ENCODE results near the gene MARK2. TPM values are rescaled to one million over a fixed set of nuclear protein-coding genes. Genes with fewer than 3 reads are reported as not detected.

MARK2 gene
- total RNA-seq, 3 donors from 2014 or later = 12.6 to 34.0 (median 22.3) TPM

- intact Hi-C loops (cut with DNase I; ENCODE audit: low total_unique reads) = no loop called here
- H3K27me3 ChIP-seq = no peaks in the 10 kb centered on the region
- H3K27ac ChIP-seq = peak within 1 kb of the TSS; percentile 71 to 87
- TF ChIP-seq, protein P1, sequence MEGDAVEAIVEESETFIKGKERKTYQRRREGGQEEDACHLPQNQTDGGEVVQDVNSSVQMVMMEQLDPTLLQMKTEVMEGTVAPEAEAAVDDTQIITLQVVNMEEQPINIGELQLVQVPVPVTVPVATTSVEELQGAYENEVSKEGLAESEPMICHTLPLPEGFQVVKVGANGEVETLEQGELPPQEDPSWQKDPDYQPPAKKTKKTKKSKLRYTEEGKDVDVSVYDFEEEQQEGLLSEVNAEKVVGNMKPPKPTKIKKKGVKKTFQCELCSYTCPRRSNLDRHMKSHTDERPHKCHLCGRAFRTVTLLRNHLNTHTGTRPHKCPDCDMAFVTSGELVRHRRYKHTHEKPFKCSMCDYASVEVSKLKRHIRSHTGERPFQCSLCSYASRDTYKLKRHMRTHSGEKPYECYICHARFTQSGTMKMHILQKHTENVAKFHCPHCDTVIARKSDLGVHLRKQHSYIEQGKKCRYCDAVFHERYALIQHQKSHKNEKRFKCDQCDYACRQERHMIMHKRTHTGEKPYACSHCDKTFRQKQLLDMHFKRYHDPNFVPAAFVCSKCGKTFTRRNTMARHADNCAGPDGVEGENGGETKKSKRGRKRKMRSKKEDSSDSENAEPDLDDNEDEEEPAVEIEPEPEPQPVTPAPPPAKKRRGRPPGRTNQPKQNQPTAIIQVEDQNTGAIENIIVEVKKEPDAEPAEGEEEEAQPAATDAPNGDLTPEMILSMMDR (IDR thresholded peaks at IDR 0.05) = no peak
- TF ChIP-seq POLR2AphosphoS5 (IDR thresholded peaks at IDR 0.05) = no peak
- no peak for TF ChIP-seq POLR2A (IDR thresholded peaks at IDR 0.05)
- H3K4me1 ChIP-seq = peaks cover 0 to 6% of the 10 kb centered on the region in 2 donors
- DNase-seq (ENCODE audit: low spot score in 2 of 2) = peak; percentile 58 to 60
- no peaks in the 10 kb centered on the region for H3K36me3 ChIP-seq
- peak within 1 kb of the TSS; percentile 61 to 98 (median 89) for H3K4me3 ChIP-seq
- no peaks in the 10 kb centered on the region for H3K9me3 ChIP-seq
These were observed 25.8 kb upstream of the MARK2 start, which contains the start of gene SPINDOC for GRCh38 chr11:63813035-63813562. SPINDOC (plus strand) TSS chr11:63813456; CDS start chr11:63813687, 231 bp downstream.

- no peak for TF ChIP-seq POLR2AphosphoS5 (IDR thresholded peaks at IDR 0.05)
- no peak for TF ChIP-seq POLR2A (IDR thresholded peaks at IDR 0.05)
- TF ChIP-seq, protein P1 (IDR thresholded peaks at IDR 0.05) = no peak
- intact Hi-C loops (cut with DNase I; ENCODE audit: low total_unique reads) = no loop called here
- peaks cover 0 to 6% of the 10 kb centered on the region in 2 donors for H3K4me1 ChIP-seq
- DNase-seq (ENCODE audit: low spot score in 2 of 2) = no peak
- H3K4me3 ChIP-seq = peak overlapping the region; percentile 61 to 98 (median 89)
- H3K36me3 ChIP-seq = no peaks in the 10 kb centered on the region
- no peaks in the 10 kb centered on the region for H3K27me3 ChIP-seq
- H3K9me3 ChIP-seq = no peaks in the 10 kb centered on the region
- H3K27ac ChIP-seq = peak overlapping the region; percentile 71 to 87
These were observed 25.1 kb upstream of the MARK2 start for GRCh38 chr11:63813563-63814382.

DNA sequence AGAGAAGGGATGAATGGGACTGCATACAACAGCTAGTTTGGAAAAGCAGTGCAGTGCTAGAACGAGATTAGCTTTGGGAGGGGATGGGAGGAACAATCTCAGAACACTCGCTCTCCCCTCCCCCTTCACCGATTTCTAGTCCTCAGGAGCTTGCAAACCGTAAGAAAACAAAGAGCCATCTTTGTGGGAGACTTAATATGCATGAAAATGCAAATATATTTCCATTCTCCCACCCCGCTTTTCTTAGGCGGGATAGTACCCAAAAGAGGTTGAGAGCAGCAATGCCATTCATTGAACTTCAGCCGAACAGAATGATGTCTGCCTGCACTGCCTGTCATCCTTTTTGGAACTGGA lies 24.6 kb upstream of the MARK2 start:
- Histone ChIP-seq H3K9me3 (no peaks in the 10 kb centered on the region), H3K4me1 (peaks cover 0 to 6% of the 10 kb centered on the region in 2 donors), H3K27me3 (no peaks in the 10 kb centered on the region), H3K4me3 (peak overlapping the region; percentile 61 to 98 (median 89)), H3K36me3 (no peaks in the 10 kb centered on the region), H3K27ac (peak overlapping the region; percentile 71 to 87)
- DNase-seq (ENCODE audit: low spot score in 2 of 2) = no peak
- TF ChIP-seq, protein P1 (IDR thresholded peaks at IDR 0.05) = no peak
- TF ChIP-seq POLR2AphosphoS5 (IDR thresholded peaks at IDR 0.05) (no peak), POLR2A (IDR thresholded peaks at IDR 0.05) (no peak)
- intact Hi-C loops (cut with DNase I; ENCODE audit: low total_unique reads) = no loop called here

DNA sequence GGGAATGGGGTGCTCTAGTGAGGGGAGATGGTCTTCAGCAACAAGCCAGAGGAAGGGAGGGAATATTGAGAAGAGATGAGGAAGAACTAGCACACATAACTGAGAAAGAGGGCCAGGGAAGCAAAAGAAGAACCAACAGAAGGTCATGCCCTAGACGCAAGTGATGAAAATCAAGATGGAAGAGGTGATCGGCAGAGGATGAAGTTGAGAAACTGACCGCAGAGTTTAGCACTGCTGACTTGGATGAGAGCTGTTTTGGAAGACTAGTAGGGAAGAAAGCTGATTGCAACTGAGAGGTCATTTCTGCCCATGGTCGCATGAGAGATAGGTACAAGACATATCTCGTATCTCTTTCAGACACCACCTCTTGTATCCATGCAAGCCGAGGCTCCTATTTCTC lies 22.7 kb upstream of the MARK2 start:
- H3K4me3 ChIP-seq = no peak overlapping the region
- no peak for TF ChIP-seq POLR2AphosphoS5 (IDR thresholded peaks at IDR 0.05)
- TF ChIP-seq, protein P1 (IDR thresholded peaks at IDR 0.05) = no peak
- no peak for TF ChIP-seq POLR2A (IDR thresholded peaks at IDR 0.05)
- H3K27me3 ChIP-seq = no peaks in the 10 kb centered on the region
- H3K36me3 ChIP-seq = no peaks in the 10 kb centered on the region
- no peak for DNase-seq (ENCODE audit: low spot score in 2 of 2)
- no peak overlapping the region for H3K27ac ChIP-seq
- no peaks in the 10 kb centered on the region for H3K9me3 ChIP-seq
- H3K4me1 ChIP-seq = peaks cover 0 to 6% of the 10 kb centered on the region in 2 donors
- intact Hi-C loops (cut with DNase I; ENCODE audit: low total_unique reads) = no loop called here

DNA sequence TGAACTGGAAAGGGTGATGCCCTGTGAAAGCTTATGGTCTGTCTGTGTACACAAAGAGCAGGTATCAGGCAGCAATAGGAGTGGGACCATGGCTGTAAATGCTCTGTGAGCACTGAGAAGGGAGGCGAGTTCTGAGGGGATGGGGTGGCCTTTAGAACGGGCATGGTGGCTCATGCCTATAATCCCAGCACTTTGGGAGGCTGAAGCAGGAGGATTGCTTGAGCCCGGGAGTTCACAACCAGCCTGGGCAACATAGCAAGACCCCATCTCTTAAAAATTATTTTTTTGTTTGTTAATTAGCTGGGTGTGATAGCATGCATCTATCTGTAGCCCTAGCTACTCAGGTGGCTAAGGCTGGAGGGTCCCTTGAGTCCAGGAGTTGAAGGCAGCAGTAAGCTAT lies 22.2 kb upstream of the MARK2 start:
- peaks cover 0 to 6% of the 10 kb centered on the region in 2 donors for H3K4me1 ChIP-seq
- H3K36me3 ChIP-seq = no peaks in the 10 kb centered on the region
- H3K4me3 ChIP-seq = no peak overlapping the region
- H3K27ac ChIP-seq = no peak overlapping the region
- intact Hi-C loops (cut with DNase I; ENCODE audit: low total_unique reads) = no loop called here
- TF ChIP-seq POLR2AphosphoS5 (IDR thresholded peaks at IDR 0.05) = no peak
- TF ChIP-seq POLR2A (IDR thresholded peaks at IDR 0.05) = no peak
- TF ChIP-seq, protein P1 (IDR thresholded peaks at IDR 0.05) = no peak
- no peak for DNase-seq (ENCODE audit: low spot score in 2 of 2)
- no peaks in the 10 kb centered on the region for H3K9me3 ChIP-seq
- no peaks in the 10 kb centered on the region for H3K27me3 ChIP-seq
